Measurements from ENCODE around the gene ZNF555.

The ZNF555 gene

DNA sequence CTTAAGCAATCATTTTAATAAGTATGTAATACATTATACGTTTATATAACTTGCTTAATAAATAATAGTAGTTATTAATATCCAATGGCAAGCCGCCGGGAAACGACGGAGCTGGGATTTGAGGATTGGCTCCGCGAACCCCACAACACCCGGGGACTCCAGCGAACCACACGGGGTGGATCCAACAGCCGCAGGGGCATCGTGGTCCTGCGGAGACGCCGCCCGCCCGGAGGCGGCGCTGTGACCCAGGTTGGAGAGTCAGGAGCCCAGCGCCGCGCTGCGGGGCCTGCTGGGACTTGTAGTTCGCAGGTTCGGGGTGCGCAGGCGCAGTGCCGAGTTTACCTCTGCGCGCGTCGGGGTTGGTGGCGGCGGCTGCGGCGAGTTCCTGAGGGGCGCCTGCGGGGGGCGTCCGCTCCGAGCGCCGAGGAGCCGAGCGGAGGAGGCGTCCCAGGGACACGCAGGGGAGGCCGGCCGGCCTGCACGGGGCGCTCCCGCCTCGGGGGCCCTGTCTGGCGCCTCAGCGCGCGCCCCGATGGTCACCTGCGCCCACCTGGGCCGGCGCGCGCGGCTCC is 21.6 kb upstream of the ZNF555 start, which contains the start of gene ZNF554:
ZNF554 (plus strand) TSS at position 329 of the 572 bp plus-strand sequence; CDS start at position 533, 204 bp downstream.
- Histone ChIP-seq H3K9me3 (ENCODE audit: control insufficient read depth, low read length) (no peaks in the 10 kb centered on the region), H3K36me3 (ENCODE audit: control insufficient read depth, insufficient read depth, low read length) (no peaks in the 10 kb centered on the region), H3K4me1 (ENCODE audit: control insufficient read depth, insufficient read depth, low read length) (no peaks in the 10 kb centered on the region), H3K27me3 (ENCODE audit: control insufficient read depth, insufficient read depth, low read length) (no peaks in the 10 kb centered on the region), H3K4me3 (ENCODE audit: low read length) (peak within 1 kb of the TSS; percentile 60), H3K9ac (ENCODE audit: low read length) (peak within 1 kb of the TSS; percentile 79)

DNA sequence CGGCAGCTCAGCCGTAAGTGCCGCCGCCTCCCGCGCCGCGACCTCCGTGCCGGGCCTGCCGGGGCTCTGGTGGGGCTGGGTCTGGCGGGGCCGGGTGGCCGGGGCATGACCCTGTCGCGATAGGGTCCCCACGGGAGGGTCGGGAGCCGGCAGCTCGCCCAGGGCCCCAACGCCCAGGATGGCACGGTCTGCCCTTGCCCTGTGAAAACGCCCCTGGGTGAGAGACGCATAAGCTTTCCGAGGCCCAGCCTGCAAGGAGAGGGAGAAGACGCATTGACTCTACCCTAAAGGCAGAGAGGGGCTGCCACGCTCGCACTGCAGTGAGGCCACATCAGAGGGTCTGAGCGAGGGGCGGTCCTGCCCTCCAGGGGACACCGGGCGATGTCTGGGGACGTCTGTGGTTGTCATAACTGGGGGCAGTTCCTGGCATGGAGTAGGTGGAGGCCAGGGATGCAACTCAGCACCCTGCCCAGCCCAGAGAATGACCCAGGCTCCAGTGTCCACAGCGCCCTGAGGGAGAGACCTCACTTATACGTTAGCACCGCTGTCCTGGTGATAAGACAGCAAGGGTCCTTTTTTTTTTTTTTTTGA is 21.1 kb upstream of the ZNF555 start:
- H3K4me1 ChIP-seq (ENCODE audit: control insufficient read depth, insufficient read depth, low read length): no peaks in the 10 kb centered on the region
- H3K27me3 ChIP-seq (ENCODE audit: control insufficient read depth, insufficient read depth, low read length): no peaks in the 10 kb centered on the region
- H3K9me3 ChIP-seq (ENCODE audit: control insufficient read depth, low read length): no peaks in the 10 kb centered on the region
- H3K4me3 ChIP-seq (ENCODE audit: low read length): peak overlapping the region; percentile 60
- H3K9ac ChIP-seq (ENCODE audit: low read length): peak overlapping the region; percentile 79
- no peaks in the 10 kb centered on the region for H3K36me3 ChIP-seq (ENCODE audit: control insufficient read depth, insufficient read depth, low read length)

DNA sequence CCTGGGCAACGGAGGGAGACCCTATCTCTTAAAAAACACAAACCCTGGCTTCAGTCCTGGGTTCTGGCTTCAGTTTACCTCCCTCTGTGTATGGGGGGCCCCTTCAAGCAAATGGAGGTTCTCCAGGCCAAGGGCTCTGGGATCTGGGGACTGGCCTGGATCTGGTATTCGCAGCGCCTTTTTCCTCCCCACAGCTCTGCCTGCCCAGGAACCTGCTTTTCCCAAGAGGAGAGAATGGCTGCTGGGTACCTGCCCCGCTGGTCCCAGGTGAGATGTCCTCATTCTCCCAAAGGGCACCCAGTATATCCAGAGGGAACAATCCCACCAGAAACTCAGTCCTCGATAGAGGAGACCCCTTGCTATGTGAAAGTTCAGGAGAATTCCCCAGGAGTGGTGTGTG is 18.4 kb upstream of the ZNF555 start:
- H3K9me3 ChIP-seq (ENCODE audit: control insufficient read depth, low read length): no peaks in the 10 kb centered on the region
- no peak overlapping the region for H3K9ac ChIP-seq (ENCODE audit: low read length)
- no peaks in the 10 kb centered on the region for H3K27me3 ChIP-seq (ENCODE audit: control insufficient read depth, insufficient read depth, low read length)
- H3K36me3 ChIP-seq (ENCODE audit: control insufficient read depth, insufficient read depth, low read length): no peaks in the 10 kb centered on the region
- H3K4me1 ChIP-seq (ENCODE audit: control insufficient read depth, insufficient read depth, low read length): no peaks in the 10 kb centered on the region
- H3K4me3 ChIP-seq (ENCODE audit: low read length): no peak overlapping the region

DNA sequence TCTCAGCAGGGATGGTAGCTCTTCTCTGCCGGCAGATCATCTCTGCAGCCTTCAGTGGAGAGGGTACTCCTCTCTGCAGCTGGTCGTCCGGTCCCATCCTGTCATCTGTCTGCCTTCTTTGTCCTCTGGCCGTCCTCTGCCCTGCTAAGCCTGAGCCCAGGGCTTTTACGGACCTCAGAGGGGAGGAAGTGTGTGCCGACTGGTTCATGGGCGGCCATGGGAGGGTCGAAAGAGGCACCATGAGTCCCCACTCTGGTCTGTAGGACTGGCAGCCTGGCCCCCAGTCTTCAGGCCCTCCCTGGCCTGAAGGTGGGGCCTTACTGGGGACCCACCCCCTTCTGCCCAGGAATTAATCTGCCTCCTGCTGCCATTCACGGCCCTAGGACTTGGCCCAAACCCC is 17.6 kb upstream of the ZNF555 start:
- H3K9ac ChIP-seq (ENCODE audit: low read length): no peak overlapping the region
- H3K4me1 ChIP-seq (ENCODE audit: control insufficient read depth, insufficient read depth, low read length): no peaks in the 10 kb centered on the region
- H3K9me3 ChIP-seq (ENCODE audit: control insufficient read depth, low read length): no peaks in the 10 kb centered on the region
- H3K27me3 ChIP-seq (ENCODE audit: control insufficient read depth, insufficient read depth, low read length): no peaks in the 10 kb centered on the region
- H3K36me3 ChIP-seq (ENCODE audit: control insufficient read depth, insufficient read depth, low read length): no peaks in the 10 kb centered on the region
- no peak overlapping the region for H3K4me3 ChIP-seq (ENCODE audit: low read length)

DNA sequence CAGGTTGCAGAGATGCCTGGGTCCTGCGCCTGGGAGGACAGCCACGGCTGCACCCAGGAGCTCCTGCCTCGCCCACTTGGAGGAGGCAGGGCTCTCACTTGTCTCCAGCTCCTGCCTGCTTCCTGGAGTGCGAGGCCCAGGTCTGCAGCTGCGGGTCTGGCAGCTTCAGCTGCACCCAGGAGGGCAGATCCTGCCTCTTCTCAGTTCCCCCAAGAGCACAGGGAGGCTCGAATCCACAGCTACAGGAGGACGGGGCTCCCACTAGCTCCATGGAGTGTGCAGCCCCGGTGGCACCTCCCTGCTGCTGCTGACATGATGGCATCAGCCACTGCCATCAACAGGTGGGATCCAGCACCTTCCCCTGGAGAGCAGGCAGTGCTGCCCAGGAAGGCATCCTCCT is 17.1 kb upstream of the ZNF555 start:
- Histone ChIP-seq H3K4me1 (ENCODE audit: control insufficient read depth, insufficient read depth, low read length) (no peaks in the 10 kb centered on the region), H3K4me3 (ENCODE audit: low read length) (no peak overlapping the region), H3K36me3 (ENCODE audit: control insufficient read depth, insufficient read depth, low read length) (no peaks in the 10 kb centered on the region), H3K9me3 (ENCODE audit: control insufficient read depth, low read length) (no peaks in the 10 kb centered on the region), H3K27me3 (ENCODE audit: control insufficient read depth, insufficient read depth, low read length) (no peaks in the 10 kb centered on the region), H3K9ac (ENCODE audit: low read length) (no peak overlapping the region)

DNA sequence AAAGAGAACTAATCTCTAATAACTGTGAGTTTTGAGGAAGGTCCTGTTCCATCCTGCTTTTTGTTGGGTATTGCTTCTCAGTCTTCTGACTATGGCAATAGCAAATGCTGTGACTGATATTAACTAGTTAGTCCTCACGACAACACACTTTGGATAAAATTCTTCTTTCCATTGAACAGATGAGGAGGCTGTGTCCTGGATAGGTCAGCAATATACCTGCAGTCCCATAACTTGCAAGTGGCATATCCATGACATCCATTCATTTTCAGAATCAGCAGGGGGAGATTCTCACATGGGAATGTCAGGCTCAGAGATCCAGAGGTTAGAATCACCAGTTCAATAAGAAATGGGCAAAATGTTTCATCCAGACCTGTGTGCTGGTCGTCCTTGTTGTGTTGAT is 14.3 kb upstream of the ZNF555 start:
- Histone ChIP-seq H3K4me1 (ENCODE audit: control insufficient read depth, insufficient read depth, low read length) (no peaks in the 10 kb centered on the region), H3K36me3 (ENCODE audit: control insufficient read depth, insufficient read depth, low read length) (no peaks in the 10 kb centered on the region), H3K9me3 (ENCODE audit: control insufficient read depth, low read length) (no peaks in the 10 kb centered on the region)

DNA sequence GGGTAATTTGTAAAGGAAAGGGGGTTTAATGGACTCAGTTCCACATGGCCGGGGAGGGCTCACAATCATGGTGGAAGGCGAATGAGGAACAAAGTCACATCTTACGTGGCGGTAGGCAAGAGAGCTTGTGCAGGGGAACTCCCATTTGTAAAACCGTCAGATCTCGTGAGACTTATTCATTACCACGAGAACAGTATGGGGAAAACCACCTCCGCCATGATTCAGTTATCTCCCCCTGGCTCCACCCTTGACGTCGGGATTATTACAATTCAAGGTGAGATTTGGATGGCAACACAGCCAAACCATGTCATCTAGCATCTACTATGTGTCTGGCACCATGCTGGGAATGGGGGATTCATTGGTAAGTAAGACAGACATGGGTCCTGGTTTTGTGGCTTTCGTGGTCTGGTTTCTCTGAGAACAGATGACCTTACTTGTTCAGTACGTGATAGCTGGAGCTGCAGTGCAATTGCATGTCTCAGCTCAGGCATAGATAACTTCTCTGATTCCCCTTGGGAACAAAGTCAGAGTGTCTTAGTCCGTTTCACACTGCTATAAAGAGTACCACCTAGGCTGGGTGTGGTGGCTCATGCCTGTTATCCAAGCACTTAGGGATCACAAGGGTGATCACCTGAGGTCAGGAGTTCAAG is 13.3 kb upstream of the ZNF555 start:
- no peak overlapping the region for H3K4me3 ChIP-seq (ENCODE audit: low read length)
- H3K9ac ChIP-seq (ENCODE audit: low read length): no peak overlapping the region
- H3K27me3 ChIP-seq (ENCODE audit: control insufficient read depth, insufficient read depth, low read length): no peaks in the 10 kb centered on the region
- no peaks in the 10 kb centered on the region for H3K4me1 ChIP-seq (ENCODE audit: control insufficient read depth, insufficient read depth, low read length)
- no peaks in the 10 kb centered on the region for H3K36me3 ChIP-seq (ENCODE audit: control insufficient read depth, insufficient read depth, low read length)
- peaks cover 2% of the 10 kb centered on the region for H3K9me3 ChIP-seq (ENCODE audit: control insufficient read depth, low read length)

More for the DNA sequence above, 14.3 kb upstream of the ZNF555 start:
- no peak overlapping the region for H3K4me3 ChIP-seq (ENCODE audit: low read length)
- no peak overlapping the region for H3K9ac ChIP-seq (ENCODE audit: low read length)
- H3K27me3 ChIP-seq (ENCODE audit: control insufficient read depth, insufficient read depth, low read length): no peaks in the 10 kb centered on the region

DNA sequence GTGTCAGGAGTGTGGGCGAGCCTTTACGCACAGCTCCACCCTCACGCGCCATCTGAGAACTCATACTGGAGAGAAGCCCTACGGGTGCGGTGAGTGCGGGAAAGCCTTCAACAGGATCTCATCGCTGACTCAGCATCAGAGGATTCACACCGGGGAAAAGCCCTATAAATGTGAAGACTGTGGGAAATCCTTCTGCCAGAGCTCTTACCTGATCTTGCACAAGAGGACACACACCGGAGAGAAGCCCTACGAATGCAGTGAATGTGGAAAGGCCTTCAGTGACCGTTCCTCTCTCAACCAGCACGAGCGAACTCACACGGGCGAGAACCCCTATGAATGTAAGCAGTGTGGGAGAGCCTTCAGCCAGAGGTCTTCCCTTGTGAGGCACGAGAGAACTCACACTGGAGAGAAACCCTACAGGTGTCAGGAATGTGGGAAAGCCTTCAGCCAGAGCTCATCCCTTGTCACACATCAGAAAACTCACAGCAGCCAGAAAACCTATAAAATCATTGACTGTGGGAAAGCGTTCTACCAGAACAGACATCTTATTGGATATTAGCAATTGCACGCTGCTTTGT is 6.9 kb upstream of the ZNF555 start:
- no peaks in the 10 kb centered on the region for H3K4me1 ChIP-seq (ENCODE audit: control insufficient read depth, insufficient read depth, low read length)
- H3K4me3 ChIP-seq (ENCODE audit: low read length): no peak overlapping the region
- no peak overlapping the region for H3K9ac ChIP-seq (ENCODE audit: low read length)
- no peaks in the 10 kb centered on the region for H3K27me3 ChIP-seq (ENCODE audit: control insufficient read depth, insufficient read depth, low read length)
- peaks cover 31% of the 10 kb centered on the region for H3K9me3 ChIP-seq (ENCODE audit: control insufficient read depth, low read length)
- H3K36me3 ChIP-seq (ENCODE audit: control insufficient read depth, insufficient read depth, low read length): no peaks in the 10 kb centered on the region

DNA sequence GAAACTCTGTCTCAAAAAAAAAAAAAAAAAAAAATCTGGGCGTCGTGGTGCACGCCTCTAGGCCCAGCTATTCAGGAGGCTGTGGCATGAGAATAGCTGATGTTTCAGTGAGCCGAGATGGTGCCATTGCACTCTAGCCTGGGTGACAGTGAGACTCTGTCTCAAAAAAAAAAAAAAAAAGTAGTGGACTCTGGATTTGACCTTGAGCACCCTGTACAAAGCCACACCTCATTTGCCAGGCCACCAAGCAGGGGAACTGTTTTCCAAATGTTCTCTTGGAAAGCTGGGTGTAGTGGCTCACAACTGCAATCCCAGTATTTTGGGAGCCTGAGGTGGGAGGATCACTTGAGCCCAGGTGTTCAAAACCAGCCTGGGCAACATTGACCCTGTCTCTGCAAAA is 3.8 kb upstream of the ZNF555 start:
- H3K36me3 ChIP-seq (ENCODE audit: control insufficient read depth, insufficient read depth, low read length): no peaks in the 10 kb centered on the region
- H3K27me3 ChIP-seq (ENCODE audit: control insufficient read depth, insufficient read depth, low read length): no peaks in the 10 kb centered on the region
- H3K4me3 ChIP-seq (ENCODE audit: low read length): no peak overlapping the region
- H3K4me1 ChIP-seq (ENCODE audit: control insufficient read depth, insufficient read depth, low read length): peaks cover 5% of the 10 kb centered on the region
- no peak overlapping the region for H3K9ac ChIP-seq (ENCODE audit: low read length)
- H3K9me3 ChIP-seq (ENCODE audit: control insufficient read depth, low read length): peaks cover 31% of the 10 kb centered on the region

DNA sequence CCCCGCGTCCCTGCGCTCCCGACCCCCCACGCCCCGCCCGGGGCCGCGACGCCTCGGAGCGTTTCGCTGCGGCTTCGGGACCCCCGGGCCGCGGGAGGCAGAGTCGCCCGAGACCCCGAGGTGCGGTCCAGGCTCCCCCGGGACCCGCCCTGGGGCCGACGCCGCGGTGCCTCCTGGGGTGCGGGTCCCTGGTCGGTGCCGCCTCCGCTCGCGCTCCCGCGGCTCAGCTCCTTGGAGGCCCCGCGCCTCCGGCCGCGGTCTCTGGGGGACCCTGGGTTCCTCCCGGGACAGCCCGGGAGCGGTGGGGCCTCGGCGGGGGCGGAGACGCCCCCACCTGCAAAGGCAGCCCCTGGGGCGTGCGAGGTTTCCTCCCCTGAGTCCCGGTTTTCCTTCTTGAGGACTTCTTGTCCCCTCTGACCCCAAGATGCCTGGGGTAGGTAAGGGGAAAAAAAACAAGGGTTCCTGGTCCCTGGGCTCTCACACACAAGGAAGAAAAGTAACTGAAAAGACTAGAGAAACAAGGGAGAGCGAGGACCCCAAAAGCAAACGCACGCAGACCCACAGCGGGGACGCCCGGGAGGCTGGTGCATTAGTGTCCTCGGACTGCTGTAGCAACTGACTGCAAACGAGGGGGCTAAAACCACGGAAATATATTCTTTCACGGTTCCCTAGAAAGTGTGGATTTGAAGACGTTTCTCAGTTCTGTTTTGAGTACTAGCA is 740 bp downstream of the ZNF555 start:
- Histone ChIP-seq H3K9ac (ENCODE audit: low read length) (peak overlapping the region; percentile 82), H3K4me1 (ENCODE audit: control insufficient read depth, insufficient read depth, low read length) (peaks cover 10% of the 10 kb centered on the region), H3K9me3 (ENCODE audit: control insufficient read depth, low read length) (no peaks in the 10 kb centered on the region), H3K4me3 (ENCODE audit: low read length) (peak overlapping the region; percentile 14), H3K36me3 (ENCODE audit: control insufficient read depth, insufficient read depth, low read length) (no peaks in the 10 kb centered on the region), H3K27me3 (ENCODE audit: control insufficient read depth, insufficient read depth, low read length) (no peaks in the 10 kb centered on the region)

DNA sequence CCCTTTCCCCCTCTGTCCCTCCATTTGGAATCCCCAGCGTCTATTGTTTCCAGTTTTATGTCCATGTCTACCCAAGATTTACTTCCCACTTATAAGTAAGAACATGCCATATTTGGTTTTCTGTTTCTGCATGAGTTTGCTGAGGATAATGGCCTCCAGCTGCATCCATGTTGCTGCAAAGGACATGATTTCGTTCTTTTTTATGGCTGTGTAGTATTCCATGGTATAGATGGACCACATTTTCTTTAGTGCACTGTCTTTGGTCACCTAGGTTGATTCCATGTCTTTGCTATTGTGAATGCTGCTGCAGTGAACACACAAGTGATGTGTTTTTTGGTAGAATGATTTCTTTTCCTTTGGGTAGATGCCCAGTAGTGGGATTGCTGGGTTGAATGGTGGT is 3.8 kb downstream of the ZNF555 start:
- Histone ChIP-seq H3K9ac (ENCODE audit: low read length) (no peak overlapping the region), H3K4me3 (ENCODE audit: low read length) (no peak overlapping the region), H3K27me3 (ENCODE audit: control insufficient read depth, insufficient read depth, low read length) (no peaks in the 10 kb centered on the region), H3K4me1 (ENCODE audit: control insufficient read depth, insufficient read depth, low read length) (peaks cover 10% of the 10 kb centered on the region), H3K36me3 (ENCODE audit: control insufficient read depth, insufficient read depth, low read length) (no peaks in the 10 kb centered on the region), H3K9me3 (ENCODE audit: control insufficient read depth, low read length) (no peaks in the 10 kb centered on the region)

Data from mucosa of stomach (tissue), 1 donor.